HG03097 (cell line): ENCODE measurements around the gene ANKRD11.

Source experiments
- ATAC-seq: cut with Tn5 transposase; IDR thresholded peaks from one replicate; pipeline ENCODE4 v1.9.1; 2021; ENCODE audit not compliant: unreplicated experiment, low FRiP score

ANKRD11 gene

GRCh38 chr16:89490439-89491237 lies at the start of gene ANKRD11:
TSS of gene ANKRD11 (minus strand) at chr16:89490561. CDS start at chr16:89317019, 173,542 bp downstream.
- peak; percentile 89 for ATAC-seq

- ATAC-seq = no peak
Observed at GRCh38 chr16:89538286-89538685, 47.9 kb upstream of the ANKRD11 start.

DNA sequence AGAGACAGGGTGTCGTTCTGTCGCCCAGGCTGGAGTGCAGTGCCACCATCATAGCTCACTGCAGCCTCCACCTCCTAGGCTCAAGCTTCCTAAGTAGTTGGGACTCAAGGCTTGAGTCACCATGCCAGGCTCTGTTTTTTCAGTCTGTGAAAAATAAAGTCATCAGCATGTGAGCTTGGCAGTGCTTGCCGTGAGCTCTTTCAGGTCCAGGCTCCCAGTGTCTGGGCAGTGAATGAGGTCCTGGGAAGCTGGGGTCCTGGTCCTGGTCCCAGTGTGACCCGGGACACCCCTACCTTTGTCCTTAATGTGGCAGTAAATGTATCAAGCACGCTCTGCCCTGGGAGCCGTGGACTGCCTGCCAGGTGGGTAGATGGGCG lies 47.2 kb upstream of the ANKRD11 start:
- ATAC-seq = no peak

GRCh38 chr16:89536886-89537548 lies 46.7 kb upstream of the ANKRD11 start:
- no peak for ATAC-seq

- no peak for ATAC-seq
Observed at GRCh38 chr16:89536371-89536770, 46.0 kb upstream of the ANKRD11 start.

GRCh38 chr16:89534252-89534756 lies 43.9 kb upstream of the ANKRD11 start:
- no peak for ATAC-seq

GRCh38 chr16:89531821-89532526 lies 41.6 kb upstream of the ANKRD11 start:
- ATAC-seq = no peak

- ATAC-seq = no peak
Observed at GRCh38 chr16:89530401-89531381, 40.3 kb upstream of the ANKRD11 start.

DNA sequence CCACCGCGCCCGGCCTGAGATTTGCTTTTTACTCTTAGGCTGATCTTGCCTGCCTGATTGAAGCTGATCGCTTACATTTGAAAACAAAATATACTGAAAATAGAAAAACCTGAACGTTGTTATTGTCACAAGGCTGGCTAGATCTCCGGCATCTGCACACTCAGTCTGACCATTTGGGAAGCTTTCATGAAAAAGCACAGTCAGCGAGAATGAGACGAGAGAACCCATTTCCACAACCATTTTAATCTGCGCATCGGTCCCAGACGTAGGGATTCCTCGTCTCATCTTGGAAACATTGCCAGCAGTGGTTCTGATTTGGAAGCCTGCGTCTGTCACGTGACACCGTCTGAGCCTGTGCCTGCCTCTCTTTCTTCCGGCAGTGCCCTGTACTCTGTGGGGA lies 38.7 kb upstream of the ANKRD11 start:
- ATAC-seq = no peak

DNA sequence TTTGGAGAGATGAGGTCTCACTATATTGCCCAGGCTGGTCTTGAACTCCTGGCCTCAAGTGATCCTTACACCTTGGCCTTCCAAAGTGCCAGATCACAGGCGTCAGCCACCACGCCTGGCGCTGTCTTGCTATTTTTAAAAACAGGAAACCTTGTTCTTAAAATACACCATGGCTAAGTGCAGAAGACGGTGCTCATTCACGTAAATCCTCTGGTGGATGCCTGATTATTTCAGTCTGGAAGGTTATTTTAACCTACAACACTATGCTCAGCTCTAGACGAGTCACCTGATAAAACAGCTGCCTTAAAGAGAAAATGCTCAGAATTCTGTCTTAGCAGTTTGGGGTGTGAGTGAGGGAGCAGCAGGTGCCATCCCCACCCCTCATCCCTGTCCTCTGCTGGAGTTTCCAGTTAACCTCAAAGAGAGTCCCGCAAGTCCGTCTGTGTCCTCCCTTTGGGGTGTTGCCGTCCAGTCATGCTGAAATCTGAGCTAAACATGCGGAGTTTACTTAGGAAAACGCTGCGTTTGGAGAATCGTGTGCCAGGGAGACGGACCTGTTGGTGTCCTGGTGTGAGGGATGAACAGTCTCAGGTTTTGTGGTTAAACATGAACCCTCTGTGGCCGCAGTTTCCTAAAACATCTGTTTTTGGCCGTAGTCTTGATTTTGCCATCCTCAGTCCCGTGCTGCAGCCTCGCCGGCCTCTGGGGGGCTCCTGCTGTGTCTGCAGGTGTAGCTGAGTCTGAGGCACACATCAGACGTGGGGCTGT lies 35.0 kb upstream of the ANKRD11 start:
- ATAC-seq = no peak

- no peak for ATAC-seq
Observed at GRCh38 chr16:89523680-89524344, 33.5 kb upstream of the ANKRD11 start.

- no peak for ATAC-seq
Observed at GRCh38 chr16:89522287-89522686, 31.9 kb upstream of the ANKRD11 start.

DNA sequence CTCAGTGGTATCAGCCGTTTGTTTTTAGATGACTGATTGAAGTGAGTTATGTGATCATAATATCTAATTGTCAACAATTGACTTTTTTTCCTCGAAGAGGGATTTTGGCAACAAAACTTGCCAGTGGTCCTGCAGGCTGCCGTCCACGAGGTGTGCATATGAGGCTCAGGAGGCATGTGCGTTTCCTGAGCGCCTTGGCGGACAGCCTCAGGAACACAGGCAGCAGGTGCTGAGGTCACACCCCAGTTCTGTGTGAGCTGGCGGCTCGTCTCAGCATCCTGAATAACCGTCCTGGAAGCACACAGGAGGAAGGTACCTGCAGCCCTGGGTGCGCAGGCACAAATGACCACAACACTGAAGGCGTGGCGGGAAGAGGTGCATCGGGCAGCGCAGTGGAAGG lies 29.5 kb upstream of the ANKRD11 start:
- ATAC-seq = no peak

GRCh38 chr16:89517128-89517527 lies 26.8 kb upstream of the ANKRD11 start:
- ATAC-seq = no peak

DNA sequence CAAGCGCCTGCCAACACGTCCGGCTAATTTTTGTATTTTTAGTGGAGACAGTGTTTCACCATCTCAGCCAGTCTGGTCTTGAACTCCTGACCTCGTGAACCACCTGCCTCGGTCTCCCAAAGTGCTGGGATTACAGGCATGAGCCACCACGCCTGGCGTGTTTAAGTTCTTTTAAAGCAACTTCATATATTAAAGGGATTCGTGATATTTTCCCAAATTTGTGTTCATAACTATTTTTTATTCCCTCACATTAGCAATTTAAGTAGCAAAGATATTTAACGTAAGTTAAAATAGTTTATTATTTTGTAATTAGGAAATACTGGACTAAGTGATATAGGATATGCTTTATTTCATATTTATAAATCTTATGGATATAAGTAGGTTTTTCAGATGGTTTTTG lies 22.1 kb upstream of the ANKRD11 start:
- no peak for ATAC-seq

DNA sequence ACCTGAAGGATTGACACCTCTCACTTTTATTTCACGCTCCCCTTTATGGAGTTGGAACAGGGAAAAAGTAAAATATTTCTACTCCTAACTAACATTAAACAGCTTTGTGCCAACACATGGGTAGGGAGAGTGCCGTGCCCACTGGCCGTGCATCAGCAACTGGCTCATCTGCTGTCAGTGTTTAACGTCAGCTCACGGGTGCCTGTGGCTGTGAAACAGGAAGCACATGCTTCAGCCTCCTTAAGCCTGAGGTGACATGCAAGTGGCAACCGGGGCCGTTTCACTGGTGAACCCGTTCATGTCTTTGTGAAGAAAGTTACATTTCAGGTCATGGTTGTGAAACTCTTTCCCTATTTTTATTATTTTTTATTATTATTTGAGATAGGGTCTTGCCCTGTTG lies 21.0 kb upstream of the ANKRD11 start:
- no peak for ATAC-seq

DNA sequence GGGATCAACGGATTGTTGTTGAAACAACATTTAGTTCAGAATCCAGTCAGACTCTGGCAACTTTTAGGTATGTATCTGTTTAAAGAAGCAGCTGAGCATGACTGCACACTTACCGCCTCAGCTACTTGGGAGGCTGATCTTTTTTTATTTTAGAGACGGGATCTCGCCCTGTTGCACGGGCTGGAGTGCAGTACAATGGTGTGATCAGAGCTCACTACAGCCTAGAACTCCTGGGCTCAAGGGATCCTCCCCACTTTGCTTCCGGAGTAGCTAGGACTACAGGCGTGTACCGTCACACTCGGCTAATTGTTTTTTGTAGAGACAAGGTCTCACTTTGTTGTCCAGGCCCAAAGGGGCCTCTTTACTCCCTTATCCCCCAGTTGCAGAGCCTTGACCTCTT lies 20.2 kb upstream of the ANKRD11 start:
- ATAC-seq = no peak

DNA sequence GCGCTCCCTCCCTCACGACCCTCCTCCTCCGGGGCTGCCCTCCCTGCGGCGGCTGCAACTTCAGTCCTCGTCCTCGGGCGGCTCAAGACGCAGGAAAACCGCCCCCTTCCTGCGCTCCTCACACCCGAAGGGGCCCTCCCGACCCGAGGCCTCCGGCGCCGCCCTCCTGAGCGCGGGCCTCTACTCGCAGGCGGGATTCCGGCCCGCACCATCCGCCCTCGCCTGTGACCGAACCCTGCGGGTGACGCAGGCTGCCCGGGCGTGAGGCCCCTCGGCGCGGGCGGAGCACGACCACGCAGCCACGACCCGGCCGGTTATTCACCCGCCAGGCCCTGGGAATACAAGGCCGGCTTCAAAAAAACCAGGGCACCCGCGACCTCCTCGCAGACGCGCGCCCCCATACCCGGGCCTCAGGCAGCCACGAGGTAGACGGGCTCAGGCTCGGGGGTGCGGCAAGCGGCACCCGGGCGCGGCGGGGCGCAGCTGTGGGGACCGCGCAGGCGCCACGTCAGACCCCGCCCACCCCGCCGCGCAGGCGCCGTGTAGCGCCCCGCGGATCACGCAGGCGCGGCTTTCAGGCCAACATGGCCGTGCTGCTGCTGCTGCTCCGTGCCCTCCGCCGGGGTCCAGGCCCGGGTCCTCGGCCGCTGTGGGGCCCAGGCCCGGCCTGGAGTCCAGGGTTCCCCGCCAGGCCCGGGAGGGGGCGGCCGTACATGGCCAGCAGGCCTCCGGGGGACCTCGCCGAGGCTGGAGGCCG lies 17.7 kb upstream of the ANKRD11 start, which contains the start of gene SPG7:
Gene SPG7, plus strand, starts transcription at position 570 of the 757 bp plus-strand sequence. Its CDS starts 15 bp downstream, at position 585.
- peak; percentile 67 for ATAC-seq
